ENCODE results near the gene IRF3. TPM values are rescaled to one million over a fixed set of nuclear protein-coding genes. Genes with fewer than 3 reads are reported as not detected.

The IRF3 gene
- total RNA-seq, 1 experiment from 2014 or later, result 181 TPM

DNA sequence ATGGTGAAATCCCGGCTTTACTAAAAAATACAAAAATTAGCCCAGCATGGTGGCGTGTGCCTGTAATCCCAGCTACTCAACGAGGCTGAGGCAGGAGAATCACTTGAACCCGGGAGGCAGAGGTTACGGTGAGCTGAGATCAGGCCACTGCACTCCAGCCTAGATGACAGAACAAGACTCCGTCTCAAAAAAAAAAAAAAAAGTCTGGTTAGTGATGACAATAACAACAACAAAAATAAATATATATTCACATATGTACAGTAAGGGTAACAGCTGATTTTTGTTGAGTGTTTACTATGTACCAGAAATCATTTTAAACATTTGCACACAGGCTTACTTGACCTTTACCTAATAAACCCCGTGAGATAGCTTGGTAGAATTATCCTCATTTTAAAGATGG lies 48.7 kb downstream of the IRF3 start:
- H3K27ac ChIP-seq, result no peak overlapping the region
- H3K4me3 ChIP-seq, result no peak overlapping the region
- H2AFZ ChIP-seq, result no peak overlapping the region
- peaks cover 26% of the 10 kb centered on the region for H3K79me2 ChIP-seq (ENCODE audit: low read depth)
- no peak for TF ChIP-seq EZH2 (IDR thresholded peaks at IDR 0.05; ENCODE audit: low read depth)
- TF ChIP-seq, protein P1, sequence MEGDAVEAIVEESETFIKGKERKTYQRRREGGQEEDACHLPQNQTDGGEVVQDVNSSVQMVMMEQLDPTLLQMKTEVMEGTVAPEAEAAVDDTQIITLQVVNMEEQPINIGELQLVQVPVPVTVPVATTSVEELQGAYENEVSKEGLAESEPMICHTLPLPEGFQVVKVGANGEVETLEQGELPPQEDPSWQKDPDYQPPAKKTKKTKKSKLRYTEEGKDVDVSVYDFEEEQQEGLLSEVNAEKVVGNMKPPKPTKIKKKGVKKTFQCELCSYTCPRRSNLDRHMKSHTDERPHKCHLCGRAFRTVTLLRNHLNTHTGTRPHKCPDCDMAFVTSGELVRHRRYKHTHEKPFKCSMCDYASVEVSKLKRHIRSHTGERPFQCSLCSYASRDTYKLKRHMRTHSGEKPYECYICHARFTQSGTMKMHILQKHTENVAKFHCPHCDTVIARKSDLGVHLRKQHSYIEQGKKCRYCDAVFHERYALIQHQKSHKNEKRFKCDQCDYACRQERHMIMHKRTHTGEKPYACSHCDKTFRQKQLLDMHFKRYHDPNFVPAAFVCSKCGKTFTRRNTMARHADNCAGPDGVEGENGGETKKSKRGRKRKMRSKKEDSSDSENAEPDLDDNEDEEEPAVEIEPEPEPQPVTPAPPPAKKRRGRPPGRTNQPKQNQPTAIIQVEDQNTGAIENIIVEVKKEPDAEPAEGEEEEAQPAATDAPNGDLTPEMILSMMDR (conservative IDR thresholded peaks at IDR 0.05), result no peak
- no peaks in the 10 kb centered on the region for H3K9me3 ChIP-seq (ENCODE audit: insufficient read depth, low read depth)
- H3F3A ChIP-seq (ENCODE audit: insufficient read depth, low read depth), result peaks cover 50% of the 10 kb centered on the region
- intact Hi-C loops (cut with micrococcal nuclease; ENCODE audit: unreplicated experiment), result no loop called here
- BruUV-seq (replicated peaks), result no TSS peak
- CTCF ChIA-PET, result no interaction called here
- no peak for DNase-seq
- H4K20me1 ChIP-seq (ENCODE audit: insufficient read depth), result peaks cover 30% of the 10 kb centered on the region
- POLR2A ChIA-PET (ENCODE audit: unreplicated experiment), result no interaction called here
- H3K9me2 ChIP-seq (ENCODE audit: insufficient read depth), result no peaks in the 10 kb centered on the region
- H3K27me3 ChIP-seq (ENCODE audit: insufficient read depth, low read depth), result no peaks in the 10 kb centered on the region
- H3K4me1 ChIP-seq (replicated peaks; ENCODE audit: insufficient read depth), result peaks cover 32% of the 10 kb centered on the region
- no peak overlapping the region for H3K4me2 ChIP-seq
- H3K36me3 ChIP-seq (ENCODE audit: low read depth), result peaks cover 10% of the 10 kb centered on the region; the same call in 1 of the 2 replicates

DNA sequence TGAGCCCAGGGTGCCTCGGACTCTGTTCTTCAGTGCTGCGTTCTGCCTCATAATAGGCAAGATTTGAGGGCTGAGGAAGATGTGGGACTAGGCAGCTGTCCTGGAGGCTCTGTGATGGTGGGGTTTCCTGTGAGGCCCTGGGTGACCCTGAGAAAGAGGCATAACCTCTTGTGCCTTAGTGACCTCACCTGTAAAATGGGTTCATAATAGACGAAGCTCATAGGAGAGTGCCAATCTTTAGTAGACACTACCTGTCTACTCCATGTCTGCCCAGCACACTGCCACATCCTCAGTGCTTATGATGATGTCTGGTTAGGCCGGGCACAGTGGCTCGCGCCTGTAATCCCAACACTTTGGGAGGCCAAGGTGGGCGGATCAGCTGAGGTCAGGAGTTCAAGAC lies 49.1 kb downstream of the IRF3 start:
- Histone ChIP-seq H3K27ac (no peak overlapping the region), H3K79me2 (ENCODE audit: low read depth) (peaks cover 26% of the 10 kb centered on the region), H2AFZ (no peak overlapping the region), H3K4me1 (replicated peaks; ENCODE audit: insufficient read depth) (peaks cover 33% of the 10 kb centered on the region), H3K36me3 (ENCODE audit: low read depth) (peaks cover 5% of the 10 kb centered on the region; the same call in 1 of the 2 replicates), H3F3A (ENCODE audit: insufficient read depth, low read depth) (peaks cover 47% of the 10 kb centered on the region), H3K4me2 (no peak overlapping the region), H3K9me3 (ENCODE audit: insufficient read depth, low read depth) (no peaks in the 10 kb centered on the region), H4K20me1 (ENCODE audit: insufficient read depth) (peaks cover 32% of the 10 kb centered on the region), H3K9me2 (ENCODE audit: insufficient read depth) (no peaks in the 10 kb centered on the region), H3K27me3 (ENCODE audit: insufficient read depth, low read depth) (no peaks in the 10 kb centered on the region), H3K4me3 (no peak overlapping the region)
- CTCF ChIA-PET, result no interaction called here
- POLR2A ChIA-PET (ENCODE audit: unreplicated experiment), result no interaction called here
- TF ChIP-seq, protein P1 (conservative IDR thresholded peaks at IDR 0.05), result no peak
- TF ChIP-seq EZH2 (IDR thresholded peaks at IDR 0.05; ENCODE audit: low read depth), result no peak
- intact Hi-C loops (cut with micrococcal nuclease; ENCODE audit: unreplicated experiment), result no loop called here
- no peak for DNase-seq
- BruUV-seq (replicated peaks), result no TSS peak

DNA sequence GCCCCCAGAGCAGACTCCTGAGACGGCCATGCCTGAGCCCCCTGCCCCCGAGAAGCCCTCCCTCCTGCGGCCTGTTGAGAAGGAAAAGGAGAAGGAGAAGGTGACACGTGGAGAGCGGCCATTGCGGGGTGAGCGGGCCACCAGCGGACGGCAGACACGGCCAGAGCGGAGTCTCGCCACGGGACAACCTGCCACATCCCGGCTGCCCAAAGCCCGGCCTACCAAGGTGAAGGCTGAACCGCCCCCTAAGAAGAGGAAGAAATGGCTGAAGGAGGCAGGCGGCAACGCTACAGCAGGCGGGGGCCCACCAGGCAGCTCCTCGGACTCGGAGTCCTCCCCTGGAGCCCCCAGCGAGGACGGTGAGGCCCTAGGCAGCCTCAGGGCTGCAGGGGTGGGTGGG lies 49.8 kb downstream of the IRF3 start:
- ChIA-PET CTCF (no interaction called here), POLR2A (ENCODE audit: unreplicated experiment) (no interaction called here)
- Histone ChIP-seq H3K36me3 (ENCODE audit: low read depth) (0 out of 2 replicates have a peak, but pooled peaks cover 10% of the 10 kb centered on the region), H3K9me2 (ENCODE audit: insufficient read depth) (no peaks in the 10 kb centered on the region), H3K9me3 (ENCODE audit: insufficient read depth, low read depth) (no peaks in the 10 kb centered on the region), H4K20me1 (ENCODE audit: insufficient read depth) (peaks cover 37% of the 10 kb centered on the region), H3K27me3 (ENCODE audit: insufficient read depth, low read depth) (no peaks in the 10 kb centered on the region), H2AFZ (no peak overlapping the region), H3K79me2 (ENCODE audit: low read depth) (peaks cover 32% of the 10 kb centered on the region), H3K27ac (no peak overlapping the region), H3K4me1 (replicated peaks; ENCODE audit: insufficient read depth) (peaks cover 33% of the 10 kb centered on the region), H3K4me3 (no peak overlapping the region), H3F3A (ENCODE audit: insufficient read depth, low read depth) (peaks cover 51% of the 10 kb centered on the region), H3K4me2 (no peak overlapping the region)
- no TSS peak for BruUV-seq (replicated peaks)
- DNase-seq, result no peak
- TF ChIP-seq, protein P1 (conservative IDR thresholded peaks at IDR 0.05), result no peak
- no peak for TF ChIP-seq EZH2 (IDR thresholded peaks at IDR 0.05; ENCODE audit: low read depth)
- intact Hi-C loops (cut with micrococcal nuclease; ENCODE audit: unreplicated experiment), result no loop called here
